ENCODE measurements around the gene FAM210A. TPM values are rescaled to one million over a fixed set of nuclear protein-coding genes. Genes with fewer than 3 reads are reported as not detected.

FAM210A gene
- total RNA-seq, 1 donor from 2014 or later, result 13.1 TPM

DNA sequence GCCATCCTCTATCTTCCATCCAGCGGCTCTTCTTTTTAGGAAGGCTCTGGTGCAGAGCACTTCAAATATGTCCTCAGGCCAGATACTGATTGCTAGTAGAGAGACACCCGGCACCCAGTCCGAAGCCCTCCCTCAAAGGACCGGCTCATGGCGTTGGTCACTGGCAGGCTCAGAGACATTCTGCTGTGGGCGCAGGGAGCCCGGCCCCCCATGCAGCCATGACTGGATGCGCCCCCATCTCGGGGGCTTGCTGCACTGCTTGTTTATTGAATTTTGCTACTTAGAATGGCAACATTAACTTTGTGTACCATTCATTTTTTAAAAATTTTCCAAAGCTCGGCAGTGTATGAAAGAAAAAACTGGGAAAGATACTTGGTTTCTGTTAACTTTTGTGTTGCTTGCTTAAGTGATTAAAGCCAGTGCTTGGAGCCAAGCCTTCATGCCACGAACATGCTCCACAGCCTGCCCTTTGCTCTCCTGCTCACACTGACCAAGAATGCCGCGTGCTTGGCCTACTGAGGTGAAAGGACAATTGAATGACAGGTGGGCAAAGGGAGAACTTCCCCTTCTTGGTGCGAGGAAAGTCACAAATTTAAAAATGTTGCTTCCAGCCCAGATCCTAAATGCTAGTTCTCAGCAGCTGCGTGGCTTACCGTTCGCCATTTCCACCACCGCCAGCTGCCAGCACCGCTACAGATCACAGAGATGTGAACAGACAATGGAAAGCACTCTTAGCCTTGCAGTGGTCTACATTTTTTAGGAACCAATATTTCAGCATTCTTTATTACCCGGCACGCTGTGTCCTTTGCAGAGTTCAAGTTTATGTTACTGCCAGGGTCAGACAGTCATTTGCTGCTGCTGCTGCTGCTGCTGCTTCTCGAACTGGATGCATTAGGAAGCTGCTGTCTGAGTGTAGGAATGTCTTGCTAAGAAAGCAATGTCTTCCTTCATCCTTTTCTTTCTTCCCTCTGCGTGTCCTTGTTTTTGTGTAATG is 76.7 kb downstream of the FAM210A start:
- DNase-seq, result no peak
- no peak for TF ChIP-seq CTCF (IDR thresholded peaks at IDR 0.05)
- Histone ChIP-seq H3K9me3 (no peaks in the 10 kb centered on the region), H3K27me3 (no peaks in the 10 kb centered on the region), H3K4me3 (no peak overlapping the region), H3K27ac (no peak overlapping the region), H3K4me1 (no peaks in the 10 kb centered on the region), H3K36me3 (no peaks in the 10 kb centered on the region)
- ATAC-seq, result no peak
- intact Hi-C loops (cut with DNase I), result no loop called here

DNA sequence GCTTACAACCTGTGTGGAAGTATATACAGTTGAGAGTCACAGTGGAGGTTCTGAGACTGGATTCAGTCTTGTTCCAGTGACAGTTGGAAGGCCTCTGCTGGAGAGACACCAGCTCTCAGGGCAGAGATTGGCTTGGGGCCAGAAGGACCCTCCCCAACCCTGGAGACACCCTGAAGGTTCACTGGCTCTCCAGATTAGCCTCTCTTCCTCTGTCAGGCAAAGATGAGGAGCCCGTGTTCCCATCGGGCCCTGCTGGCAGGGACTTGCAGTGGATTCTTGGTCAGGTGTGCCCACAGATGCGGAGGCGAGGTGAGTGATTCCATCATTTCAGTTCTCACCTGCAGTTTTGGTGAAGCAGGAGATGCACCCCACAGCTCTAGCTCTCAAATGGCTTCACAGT is 78.6 kb downstream of the FAM210A start:
- intact Hi-C loops (cut with DNase I), result no loop called here
- H3K9me3 ChIP-seq, result no peaks in the 10 kb centered on the region
- no peak for ATAC-seq

DNA sequence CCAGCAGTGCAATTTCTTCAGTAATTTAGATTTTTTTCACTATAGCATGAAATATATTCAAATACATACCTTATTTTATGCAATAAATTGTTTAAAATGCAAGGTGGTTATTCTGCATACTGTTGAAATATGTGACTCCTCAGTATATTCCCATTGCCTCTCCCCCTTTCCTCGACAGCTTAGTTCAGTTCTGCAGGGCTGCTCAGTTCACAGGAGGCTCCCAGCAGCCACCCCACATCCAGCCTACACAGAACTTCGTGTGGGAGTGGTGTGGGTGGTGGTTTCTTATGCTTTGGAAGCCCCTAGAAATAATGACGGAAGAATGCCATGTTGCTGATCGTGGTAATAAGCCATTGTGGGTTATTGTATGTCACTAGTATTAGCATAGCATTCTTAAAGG is 79.7 kb downstream of the FAM210A start:
- Histone ChIP-seq H3K27me3 (no peaks in the 10 kb centered on the region), H3K36me3 (no peaks in the 10 kb centered on the region), H3K4me3 (no peak overlapping the region), H3K4me1 (peaks cover 7% of the 10 kb centered on the region), H3K27ac (no peak overlapping the region), H3K9me3 (no peaks in the 10 kb centered on the region)
- no peak for TF ChIP-seq CTCF (IDR thresholded peaks at IDR 0.05)
- intact Hi-C loops (cut with DNase I), result no loop called here
- no peak for ATAC-seq
- no peak for DNase-seq

More for the DNA sequence above, 78.6 kb downstream of the FAM210A start:
- TF ChIP-seq CTCF (IDR thresholded peaks at IDR 0.05), result no peak
- H3K4me3 ChIP-seq, result no peak overlapping the region
- no peak for DNase-seq
- no peak overlapping the region for H3K27ac ChIP-seq
- no peaks in the 10 kb centered on the region for H3K27me3 ChIP-seq
- H3K4me1 ChIP-seq, result no peaks in the 10 kb centered on the region
- H3K36me3 ChIP-seq, result no peaks in the 10 kb centered on the region

DNA sequence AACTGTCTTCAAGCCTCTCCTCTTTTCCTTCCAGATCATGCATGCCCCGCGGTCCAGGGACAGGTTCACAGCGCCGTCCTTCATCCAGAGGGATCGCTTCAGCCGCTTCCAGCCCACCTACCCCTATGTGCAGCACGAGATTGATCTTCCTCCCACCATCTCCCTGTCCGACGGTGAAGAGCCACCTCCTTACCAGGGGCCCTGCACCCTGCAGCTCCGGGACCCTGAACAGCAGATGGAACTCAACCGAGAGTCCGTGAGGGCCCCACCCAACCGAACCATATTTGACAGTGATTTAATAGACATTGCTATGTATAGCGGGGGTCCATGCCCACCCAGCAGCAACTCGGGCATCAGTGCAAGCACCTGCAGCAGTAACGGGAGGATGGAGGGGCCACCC is 81.3 kb downstream of the FAM210A start:
- intact Hi-C loops (cut with DNase I), result no loop called here
- Histone ChIP-seq H3K36me3 (no peaks in the 10 kb centered on the region), H3K4me3 (no peak overlapping the region), H3K4me1 (peaks cover 13% of the 10 kb centered on the region), H3K9me3 (no peaks in the 10 kb centered on the region), H3K27me3 (no peaks in the 10 kb centered on the region), H3K27ac (no peak overlapping the region)
- no peak for DNase-seq
- TF ChIP-seq CTCF (IDR thresholded peaks at IDR 0.05), result no peak
- ATAC-seq, result no peak

DNA sequence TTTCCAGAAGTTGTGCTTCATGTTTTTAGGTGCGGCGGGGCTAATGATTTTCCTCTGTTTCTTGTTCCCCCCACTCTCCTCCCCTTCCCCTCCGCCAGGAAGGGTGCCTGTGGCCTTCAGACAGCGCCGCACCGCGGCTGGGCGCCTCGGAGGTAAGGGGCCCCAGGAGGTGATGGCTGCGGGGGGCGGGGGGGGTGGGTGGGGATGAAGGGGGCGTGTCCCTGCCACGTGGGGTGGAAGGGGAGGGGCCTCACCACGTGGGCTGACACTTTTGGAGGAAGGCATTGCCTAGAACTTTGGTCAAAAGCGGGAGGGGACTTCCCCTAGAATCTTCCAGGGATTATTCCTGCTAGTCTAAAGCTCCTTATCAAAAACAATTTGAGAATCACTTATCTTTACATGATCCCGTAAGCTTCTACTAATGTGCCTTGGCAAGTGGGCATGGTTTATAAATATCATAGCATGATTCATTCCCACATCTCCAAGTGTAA is 83.1 kb downstream of the FAM210A start:
- TF ChIP-seq CTCF (IDR thresholded peaks at IDR 0.05), result no peak
- no peak for ATAC-seq
- no peak for DNase-seq
- Histone ChIP-seq H3K4me3 (no peak overlapping the region), H3K36me3 (no peaks in the 10 kb centered on the region), H3K9me3 (no peaks in the 10 kb centered on the region), H3K27me3 (no peaks in the 10 kb centered on the region), H3K27ac (no peak overlapping the region), H3K4me1 (peaks cover 13% of the 10 kb centered on the region)
- intact Hi-C loops (cut with DNase I), result no loop called here
